ENCODE data around the gene CCDC120. TPM values are rescaled to one million over a fixed set of nuclear protein-coding genes. Genes with fewer than 3 reads are reported as not detected.
A peak's percentile ranks its signal among the peaks of the same experiment; 100 is the strongest.

Gene CCDC120
- total RNA-seq, 1 experiment from 2014 or later, result 23.9 TPM

DNA sequence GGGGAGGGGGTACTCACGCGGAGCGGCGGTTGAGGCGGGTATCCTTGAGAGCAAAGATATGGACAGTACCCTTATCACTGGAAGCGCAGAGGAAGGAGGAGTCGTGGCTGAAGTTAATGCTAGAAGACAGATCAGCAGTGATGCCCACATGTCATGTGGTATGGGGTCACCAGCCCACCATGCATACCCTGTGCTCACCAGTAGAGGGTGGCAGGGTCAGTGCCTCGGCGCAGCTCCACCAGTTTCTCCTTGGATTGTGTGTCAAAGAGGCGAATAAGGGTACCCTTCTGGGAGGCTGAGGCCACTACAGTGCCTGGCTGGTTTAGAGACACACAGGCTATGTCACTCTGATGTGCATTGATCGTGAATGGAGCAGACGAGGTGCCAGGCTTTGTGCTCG, 16.5 kb downstream of the CCDC120 start:
- H3K36me3 ChIP-seq (ENCODE audit: low read depth), result no peaks in the 10 kb centered on the region
- H3K4me2 ChIP-seq, result no peak overlapping the region
- intact Hi-C loops (cut with micrococcal nuclease; ENCODE audit: unreplicated experiment), result no loop called here
- POLR2A ChIA-PET (ENCODE audit: unreplicated experiment), result no interaction called here
- no peaks in the 10 kb centered on the region for H3K27me3 ChIP-seq (ENCODE audit: insufficient read depth, low read depth)
- no peaks in the 10 kb centered on the region for H3K4me1 ChIP-seq (replicated peaks; ENCODE audit: insufficient read depth)
- H3K9me3 ChIP-seq (ENCODE audit: insufficient read depth, low read depth), result no peaks in the 10 kb centered on the region
- H3F3A ChIP-seq (ENCODE audit: insufficient read depth, low read depth), result no peaks in the 10 kb centered on the region
- no TSS peak for BruUV-seq (replicated peaks)
- CTCF ChIA-PET, result no interaction called here
- H3K9me2 ChIP-seq (ENCODE audit: insufficient read depth), result no peaks in the 10 kb centered on the region
- H3K4me3 ChIP-seq, result no peak overlapping the region
- H2AFZ ChIP-seq, result no peak overlapping the region
- no peak for DNase-seq
- no peaks in the 10 kb centered on the region for H4K20me1 ChIP-seq (ENCODE audit: insufficient read depth)
- TF ChIP-seq, protein P1, sequence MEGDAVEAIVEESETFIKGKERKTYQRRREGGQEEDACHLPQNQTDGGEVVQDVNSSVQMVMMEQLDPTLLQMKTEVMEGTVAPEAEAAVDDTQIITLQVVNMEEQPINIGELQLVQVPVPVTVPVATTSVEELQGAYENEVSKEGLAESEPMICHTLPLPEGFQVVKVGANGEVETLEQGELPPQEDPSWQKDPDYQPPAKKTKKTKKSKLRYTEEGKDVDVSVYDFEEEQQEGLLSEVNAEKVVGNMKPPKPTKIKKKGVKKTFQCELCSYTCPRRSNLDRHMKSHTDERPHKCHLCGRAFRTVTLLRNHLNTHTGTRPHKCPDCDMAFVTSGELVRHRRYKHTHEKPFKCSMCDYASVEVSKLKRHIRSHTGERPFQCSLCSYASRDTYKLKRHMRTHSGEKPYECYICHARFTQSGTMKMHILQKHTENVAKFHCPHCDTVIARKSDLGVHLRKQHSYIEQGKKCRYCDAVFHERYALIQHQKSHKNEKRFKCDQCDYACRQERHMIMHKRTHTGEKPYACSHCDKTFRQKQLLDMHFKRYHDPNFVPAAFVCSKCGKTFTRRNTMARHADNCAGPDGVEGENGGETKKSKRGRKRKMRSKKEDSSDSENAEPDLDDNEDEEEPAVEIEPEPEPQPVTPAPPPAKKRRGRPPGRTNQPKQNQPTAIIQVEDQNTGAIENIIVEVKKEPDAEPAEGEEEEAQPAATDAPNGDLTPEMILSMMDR (conservative IDR thresholded peaks at IDR 0.05), result no peak
- no peak for TF ChIP-seq EZH2 (IDR thresholded peaks at IDR 0.05; ENCODE audit: low read depth)
- H3K27ac ChIP-seq, result no peak overlapping the region
- no peaks in the 10 kb centered on the region for H3K79me2 ChIP-seq (ENCODE audit: low read depth)

DNA sequence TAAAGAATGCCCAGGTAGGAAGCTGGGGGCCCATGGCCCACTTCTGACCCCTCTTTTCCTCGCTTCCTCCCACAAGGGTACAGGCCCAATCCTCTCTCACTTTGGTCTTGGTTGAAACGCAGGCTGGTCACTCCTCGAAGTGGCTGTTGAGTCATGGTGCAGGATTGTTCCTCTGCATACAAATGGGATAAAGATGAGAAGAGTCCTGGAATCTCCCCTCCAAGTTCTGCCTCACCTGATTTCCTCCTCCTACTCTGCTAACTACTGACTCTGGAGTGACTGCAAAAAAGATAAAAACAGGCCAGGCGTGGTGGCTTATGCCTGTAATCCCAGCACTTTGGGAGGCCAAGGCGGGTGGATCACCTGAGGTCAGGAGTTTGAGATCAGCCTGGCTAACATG, 19.1 kb downstream of the CCDC120 start:
- no peaks in the 10 kb centered on the region for H3K9me3 ChIP-seq (ENCODE audit: insufficient read depth, low read depth)
- no peaks in the 10 kb centered on the region for H4K20me1 ChIP-seq (ENCODE audit: insufficient read depth)
- H3K4me1 ChIP-seq (replicated peaks; ENCODE audit: insufficient read depth), result no peaks in the 10 kb centered on the region
- H3K36me3 ChIP-seq (ENCODE audit: low read depth), result no peaks in the 10 kb centered on the region
- ChIA-PET CTCF (no interaction called here), POLR2A (ENCODE audit: unreplicated experiment) (no interaction called here)
- DNase-seq, result no peak
- intact Hi-C loops (cut with micrococcal nuclease; ENCODE audit: unreplicated experiment), result no loop called here
- H3K27me3 ChIP-seq (ENCODE audit: insufficient read depth, low read depth), result no peaks in the 10 kb centered on the region
- H3K4me3 ChIP-seq, result no peak overlapping the region
- BruUV-seq (replicated peaks), result no TSS peak
- H3K9me2 ChIP-seq (ENCODE audit: insufficient read depth), result no peaks in the 10 kb centered on the region
- no peaks in the 10 kb centered on the region for H3F3A ChIP-seq (ENCODE audit: insufficient read depth, low read depth)
- TF ChIP-seq, protein P1 (conservative IDR thresholded peaks at IDR 0.05), result no peak
- TF ChIP-seq EZH2 (IDR thresholded peaks at IDR 0.05; ENCODE audit: low read depth), result no peak
- no peak overlapping the region for H3K4me2 ChIP-seq
- no peak overlapping the region for H2AFZ ChIP-seq
- H3K79me2 ChIP-seq (ENCODE audit: low read depth), result no peaks in the 10 kb centered on the region
- no peak overlapping the region for H3K27ac ChIP-seq

DNA sequence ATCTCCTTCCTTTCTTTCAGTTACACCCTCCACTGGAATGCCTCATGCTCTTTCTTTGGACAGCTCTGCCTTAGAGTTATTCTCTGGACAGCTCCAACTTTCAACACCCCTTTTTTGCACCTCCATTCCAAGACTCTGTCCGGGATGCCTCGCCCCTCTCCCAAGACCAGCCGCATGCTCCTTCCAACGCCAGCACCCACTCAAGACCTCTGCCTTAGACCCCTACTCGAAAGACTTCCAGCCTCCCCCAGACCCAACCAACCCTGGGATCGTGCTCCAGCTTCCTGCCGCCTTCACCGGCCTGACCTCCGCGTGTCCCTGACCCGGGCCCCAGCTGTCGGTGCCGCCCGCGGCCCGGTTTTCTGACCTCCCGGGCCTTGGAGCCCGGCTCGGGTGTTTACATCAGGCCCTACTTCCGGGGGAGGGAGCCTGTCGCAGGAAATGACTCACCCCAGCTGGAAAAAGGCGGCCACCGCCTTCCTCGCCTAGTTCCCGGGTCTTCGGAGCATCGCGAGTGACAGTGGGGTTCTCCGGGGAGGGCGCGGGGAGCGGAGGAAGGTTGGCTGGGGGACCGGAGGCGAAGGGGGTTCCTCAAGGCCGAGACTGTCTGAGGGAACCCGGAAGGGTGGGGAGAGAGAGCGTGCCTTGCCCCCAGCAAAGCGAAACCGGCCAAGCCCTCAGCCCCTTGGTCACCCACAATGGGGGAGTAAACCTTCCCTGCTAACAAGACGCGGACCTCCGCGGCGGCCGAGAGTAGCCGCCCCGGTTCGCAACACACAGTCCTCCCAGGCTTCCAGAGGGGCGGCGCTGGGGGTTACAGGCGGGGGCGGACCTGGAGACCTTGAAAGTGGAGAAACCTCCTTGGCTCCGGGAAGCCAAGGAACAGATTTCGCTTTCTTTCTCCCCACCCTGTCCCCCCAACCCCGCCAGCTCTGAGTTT, 21.0 kb downstream of the CCDC120 start, which contains the start of gene WDR45:
WDR45 (minus strand) TSS at position 399 of the 940 bp plus-strand sequence. CDS start 1,792 bp downstream, outside the sequence.
- Histone ChIP-seq H4K20me1 (ENCODE audit: insufficient read depth) (no peaks in the 10 kb centered on the region), H3K4me3 (peak within 1 kb of the TSS; percentile 62; the same call in 1 of the 2 replicates), H3K36me3 (ENCODE audit: low read depth) (no peaks in the 10 kb centered on the region), H3K79me2 (ENCODE audit: low read depth) (no peaks in the 10 kb centered on the region), H3K27ac (peak within 1 kb of the TSS; percentile 47), H3K9me3 (ENCODE audit: insufficient read depth, low read depth) (no peaks in the 10 kb centered on the region), H3K4me1 (replicated peaks; ENCODE audit: insufficient read depth) (no peaks in the 10 kb centered on the region), H3K27me3 (ENCODE audit: insufficient read depth, low read depth) (no peaks in the 10 kb centered on the region), H3K9me2 (ENCODE audit: insufficient read depth) (no peaks in the 10 kb centered on the region), H2AFZ (peak within 1 kb of the TSS; percentile 75; the same call in 1 of the 2 replicates), H3F3A (ENCODE audit: insufficient read depth, low read depth) (no peaks in the 10 kb centered on the region), H3K4me2 (peak within 1 kb of the TSS; percentile 69)
- DNase-seq, result peak; percentile 36 to 45
- BruUV-seq (replicated peaks), result TSS peak; percentile 73
- TF ChIP-seq EZH2 (IDR thresholded peaks at IDR 0.05; ENCODE audit: low read depth), result no peak
- TF ChIP-seq, protein P1 (conservative IDR thresholded peaks at IDR 0.05), result no peak
- ChIA-PET POLR2A (ENCODE audit: unreplicated experiment) (no interaction called here), CTCF (interaction anchor here (0.7 kb wide), 1 partner anchor 106 kb away, joined by 3 read pairs; no protein-coding TSS in a partner anchor)
- intact Hi-C loops (cut with micrococcal nuclease; ENCODE audit: unreplicated experiment), result no loop called here
